Spleen (tissue), 7 donors: ENCODE measurements around the gene ALK.

Source experiments
- POLR2AphosphoS5 ChIP-seq, 3 donors: sonication (generic); formaldehyde crosslinking; IDR thresholded peaks; one replicate each; pipeline ENCODE4 v1.5.1; 2017; ENCODE audit warnings: antibody characterized with exemption in 3 of 3
- TF ChIP-seq, protein P1 (sequence below), 11 experiments: fragments of 200-600 bp in 7 of 11; fragments of 450-650 bp in 4 of 11; sonication (generic) in 4 of 11; IDR thresholded peaks in 8 of 11; conservative IDR thresholded peaks in 3 of 11; 1 replicate in 7 of 11; 2 replicates in 4 of 11; pipeline versions ENCODE4 v1.4.0 to v1.8.0; 2016 to 2021; ENCODE audit warnings: antibody characterized with exemption in 11 of 11, inconsistent platforms in 4 of 11, mild to moderate bottlenecking in 1 of 11
- donor health status: DM: no; HTN: no; CAD: no; lungs with moderate emphysema.
- donor health status: DM: no; HTN: no; CAD: no.
- donor health status: DM: no; HTN: no; CAD: no.

DNA sequence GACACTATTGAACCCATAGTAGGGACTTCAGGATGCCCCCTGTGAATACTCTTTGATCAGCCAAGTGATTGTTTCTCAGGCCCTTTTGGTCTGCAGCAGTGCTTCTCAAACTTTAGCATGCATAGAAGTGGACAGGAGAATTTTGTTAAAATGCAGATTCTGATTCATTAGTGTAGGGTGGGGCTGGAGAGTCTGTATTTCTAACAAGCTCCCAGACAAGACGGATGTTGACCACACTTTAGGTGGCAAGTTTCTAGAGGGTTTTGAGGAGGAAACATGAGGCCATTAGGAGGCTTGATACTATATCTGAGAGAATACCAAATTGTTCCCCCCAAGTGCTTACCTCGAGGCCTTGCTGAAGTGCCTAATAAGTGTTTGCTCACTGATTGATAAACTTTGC is 488.3 kb downstream of the ALK start:
- TF ChIP-seq, protein P1, sequence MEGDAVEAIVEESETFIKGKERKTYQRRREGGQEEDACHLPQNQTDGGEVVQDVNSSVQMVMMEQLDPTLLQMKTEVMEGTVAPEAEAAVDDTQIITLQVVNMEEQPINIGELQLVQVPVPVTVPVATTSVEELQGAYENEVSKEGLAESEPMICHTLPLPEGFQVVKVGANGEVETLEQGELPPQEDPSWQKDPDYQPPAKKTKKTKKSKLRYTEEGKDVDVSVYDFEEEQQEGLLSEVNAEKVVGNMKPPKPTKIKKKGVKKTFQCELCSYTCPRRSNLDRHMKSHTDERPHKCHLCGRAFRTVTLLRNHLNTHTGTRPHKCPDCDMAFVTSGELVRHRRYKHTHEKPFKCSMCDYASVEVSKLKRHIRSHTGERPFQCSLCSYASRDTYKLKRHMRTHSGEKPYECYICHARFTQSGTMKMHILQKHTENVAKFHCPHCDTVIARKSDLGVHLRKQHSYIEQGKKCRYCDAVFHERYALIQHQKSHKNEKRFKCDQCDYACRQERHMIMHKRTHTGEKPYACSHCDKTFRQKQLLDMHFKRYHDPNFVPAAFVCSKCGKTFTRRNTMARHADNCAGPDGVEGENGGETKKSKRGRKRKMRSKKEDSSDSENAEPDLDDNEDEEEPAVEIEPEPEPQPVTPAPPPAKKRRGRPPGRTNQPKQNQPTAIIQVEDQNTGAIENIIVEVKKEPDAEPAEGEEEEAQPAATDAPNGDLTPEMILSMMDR (IDR thresholded peaks at IDR 0.05 in 8 of 11, conservative IDR thresholded peaks at IDR 0.05 in 3 of 11) = no peak
- no peak for TF ChIP-seq POLR2AphosphoS5 (IDR thresholded peaks at IDR 0.05)
